Endothelial cell of umbilical vein (primary cell): ENCODE measurements around the gene FURIN. TPM values are rescaled to one million over a fixed set of nuclear protein-coding genes. Genes with fewer than 3 reads are reported as not detected.
"Not testable (repeated sequence)": the region's sequence is repeated elsewhere in the genome, so short reads cannot be mapped to it uniquely, and the experiment has no call there.

Source experiments
- BruUV-seq: library from RNA; stranded (reverse); fragments of 400-500 nt; replicated peaks from 2 replicates; lab custom pipeline; 2021; lab: Mats Ljungman, UMichigan
- CTCF ChIA-PET: fragments of 300-600, 350-600 bp; sonication (Branson Sonifier 250); formaldehyde crosslinking; loops from one replicate; lab custom pipeline; 2021; ENCODE audit warnings: antibody characterized with exemption, inconsistent platforms; lab: Charles Lee
- POLR2A ChIA-PET: fragments of 300-600, 350-600 bp; sonication (Branson Sonifier 250); formaldehyde crosslinking; loops from one replicate; lab custom pipeline; 2021; ENCODE audit warnings: antibody characterized with exemption, inconsistent platforms; lab: Charles Lee
- DNase-seq: peaks from one replicate; pipeline ENCODE4 v3.0.0-alpha.2; 2011; ENCODE audit warnings: low read depth, low spot score
- FAIRE-seq: peaks from 2 replicates; lab custom pipeline; 2011; peaks lifted over from hg19 to GRCh38; lab: Jason Lieb, UNC
- H2AFZ ChIP-seq: 2 replicates; pipeline ENCODE4 v1.6.0; 2012; ENCODE audit warnings: low read depth, low read length, control low read depth, inconsistent platforms
- H3K27ac ChIP-seq: 2 replicates; pipeline ENCODE4 v1.5.1; 2011; ENCODE audit warnings: low read depth, mild to moderate bottlenecking, control low read depth, low read length, moderate library complexity; ENCODE audit not compliant: insufficient read depth
- H3K27me3 ChIP-seq, 2 experiments: 2 replicates each; pipeline versions ENCODE4 v1.6.0 to v1.6.1; 2011; ENCODE audit warnings: low read length in 2 of 2, mixed read lengths in 1 of 2; ENCODE audit not compliant: control insufficient read depth in 2 of 2, insufficient read depth in 2 of 2
- H3K36me3 ChIP-seq, 2 experiments: 2 replicates in 1 of 2; 3 replicates in 1 of 2; pipeline ENCODE4 v1.5.1; 2011; ENCODE audit warnings: low read length in 2 of 2, mild to moderate bottlenecking in 1 of 2, moderate library complexity in 1 of 2; ENCODE audit not compliant: control insufficient read depth in 2 of 2, insufficient read depth in 2 of 2; ENCODE audit errors: extremely low read depth in 1 of 2
- H3K4me1 ChIP-seq: 3 replicates; pipeline ENCODE4 v1.5.1; 2011; ENCODE audit warnings: mild to moderate bottlenecking, low read length; ENCODE audit not compliant: control insufficient read depth, insufficient read depth; ENCODE audit errors: extremely low read depth
- H3K4me2 ChIP-seq: 2 replicates; pipeline ENCODE4 v1.6.1; 2011; ENCODE audit warnings: low read length, control low read depth, mixed read lengths; ENCODE audit not compliant: insufficient read depth
- H3K4me3 ChIP-seq, 3 experiments: fragments of 200-600 bp in 1 of 3; sonication (generic), shearing (Covaris generic) in 1 of 3; replicated peaks in 1 of 3; 2 replicates each; pipeline ENCODE4 v1.5.1; 2011 to 2016; ENCODE audit warnings: control low read depth in 3 of 3, low read length in 3 of 3, mild to moderate bottlenecking in 2 of 3, inconsistent platforms in 1 of 3, low read depth in 1 of 3, moderate library complexity in 1 of 3; ENCODE audit not compliant: insufficient read depth in 1 of 3
- H3K79me2 ChIP-seq: 2 replicates; pipeline ENCODE4 v1.6.0; 2012; ENCODE audit warnings: low read length, inconsistent platforms; ENCODE audit not compliant: control insufficient read depth, insufficient read depth
- H3K9ac ChIP-seq: replicated peaks from 2 replicates; pipeline ENCODE3; 2011; ENCODE audit warnings: low read length, control low read depth; ENCODE audit not compliant: insufficient read depth; ENCODE audit errors: extremely low read depth
- H3K9me1 ChIP-seq: replicated peaks from 3 replicates; pipeline ENCODE4 v1.6.0; 2011; ENCODE audit warnings: mild to moderate bottlenecking, low read length; ENCODE audit not compliant: control insufficient read depth, insufficient read depth; ENCODE audit errors: extremely low read depth
- H3K9me3 ChIP-seq: replicated peaks from 2 replicates; pipeline ENCODE4 v1.5.1; 2012; ENCODE audit warnings: low read length, inconsistent platforms; ENCODE audit not compliant: control insufficient read depth, insufficient read depth
- H4K20me1 ChIP-seq: replicated peaks from 2 replicates; pipeline ENCODE3; 2011; ENCODE audit warnings: mild to moderate bottlenecking, low read length; ENCODE audit not compliant: control insufficient read depth, insufficient read depth; ENCODE audit errors: extremely low read depth
- EZH2 ChIP-seq: IDR thresholded peaks from 2 replicates; pipeline ENCODE4 v1.6.1; 2012; ENCODE audit warnings: borderline replicate concordance, low read depth, mild to moderate bottlenecking, moderate library complexity, low read length, inconsistent platforms; ENCODE audit not compliant: severe bottlenecking
- FOS ChIP-seq: IDR thresholded peaks from 2 replicates; pipeline ENCODE4 v1.6.1; 2011; ENCODE audit warnings: mild to moderate bottlenecking, low read length, moderate library complexity, borderline replicate concordance; ENCODE audit not compliant: insufficient read depth
- GATA2 ChIP-seq: IDR thresholded peaks from 2 replicates; pipeline ENCODE4 v1.7.0; 2011; ENCODE audit warnings: low read depth, mild to moderate bottlenecking, moderate library complexity, mixed read lengths, low read length; ENCODE audit not compliant: insufficient read length, insufficient read depth
- JUN ChIP-seq: IDR thresholded peaks from 2 replicates; pipeline ENCODE4 v1.6.1; 2011; ENCODE audit warnings: borderline replicate concordance, low read depth; ENCODE audit not compliant: insufficient read length, insufficient read depth
- MYC ChIP-seq: IDR thresholded peaks from one replicate; pipeline ENCODE4 v1.6.1; 2011; ENCODE audit warnings: mild to moderate bottlenecking, low read depth, low read length
- POLR2A ChIP-seq: IDR thresholded peaks from 2 replicates; pipeline ENCODE4 v1.6.1; 2012; ENCODE audit warnings: low read depth, mild to moderate bottlenecking, control low read depth, low read length
- POLR2AphosphoS5 ChIP-seq: IDR thresholded peaks from 2 replicates; pipeline ENCODE4 v1.6.1; 2012; ENCODE audit warnings: low read depth, mild to moderate bottlenecking, control low read depth, low read length, moderate library complexity; ENCODE audit not compliant: insufficient read depth
- dilution Hi-C: fragments of 300-500 bp; cut with MboI; formaldehyde crosslinking; loops from one replicate; pipeline ENCODE4 v1.15.0; 2019; ENCODE audit warnings: low sequenced_read_pairs; ENCODE audit not compliant: extremely low pct_ligation_motif_present
- intact Hi-C: fragments of 100-400 bp; cut with micrococcal nuclease; formaldehyde crosslinking; loops from one replicate; pipeline ENCODE4 v1.10.0; 2022
- polyA plus RNA-seq, 4 experiments: library from polyadenylated mRNA; depleted of rRNA in 3 of 4; stranded (reverse) in 3 of 4; unstranded in 1 of 4; fragments of >200 nt; gene quantifications; 2 replicates each; pipeline versions ENCODE4 v1.2.1 to v1.2.3, GENCODE V29; 2011 to 2012; ENCODE audit warnings: missing spikeins in 1 of 4
- total RNA-seq: library from RNA; stranded (reverse); gene quantifications from 2 replicates; pipeline ENCODE4 v1.2.3, GENCODE V29; 2021
- TF ChIP-seq, protein P1 (sequence below), 2 donors: IDR thresholded peaks; 1 replicate in 1 of 2; 2 replicates in 1 of 2; pipeline ENCODE4 v1.5.1; 2011; ENCODE audit warnings: low read length in 2 of 2, mild to moderate bottlenecking in 2 of 2, moderate library complexity in 2 of 2, control low read depth in 1 of 2, inconsistent platforms in 1 of 2, low read depth in 1 of 2; ENCODE audit not compliant: insufficient read depth in 1 of 2; ENCODE audit errors: extremely low read depth in 1 of 2
- TF ChIP-seq, protein P2 (sequence below): IDR thresholded peaks from 2 replicates; pipeline ENCODE4 v1.6.1; 2011; ENCODE audit not compliant: insufficient read depth, insufficient read length

The FURIN gene
- total and polyA plus RNA-seq, 2 donors (not counting 3 experiments of a cell fraction or from before 2014, with no cell fraction given): 77.4 to 131 TPM

DNA sequence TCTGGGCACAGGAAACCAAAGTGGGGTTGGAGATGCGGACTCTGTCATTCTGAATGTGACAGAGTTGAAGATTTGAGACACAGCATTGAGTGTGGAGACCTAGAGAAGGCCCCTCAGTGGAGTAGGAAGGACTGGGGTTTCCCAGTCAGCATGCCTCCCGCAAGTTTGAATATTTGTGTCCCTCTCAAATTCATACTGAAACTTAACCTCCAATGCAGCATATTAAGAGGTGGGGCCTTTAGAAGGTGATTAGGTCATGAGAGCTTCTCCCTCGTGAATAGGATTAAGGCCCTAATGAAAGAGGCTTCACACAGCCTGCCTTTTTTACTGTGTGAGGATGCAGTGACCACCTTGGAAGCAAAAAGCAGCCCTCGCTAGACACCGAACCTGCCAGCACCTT, 56.0 kb downstream of the FURIN start:
- ChIA-PET POLR2A (no interaction called here), CTCF (no interaction called here)
- TF ChIP-seq GATA2: no peak
- TF ChIP-seq POLR2AphosphoS5: no peak
- TF ChIP-seq, protein P1, sequence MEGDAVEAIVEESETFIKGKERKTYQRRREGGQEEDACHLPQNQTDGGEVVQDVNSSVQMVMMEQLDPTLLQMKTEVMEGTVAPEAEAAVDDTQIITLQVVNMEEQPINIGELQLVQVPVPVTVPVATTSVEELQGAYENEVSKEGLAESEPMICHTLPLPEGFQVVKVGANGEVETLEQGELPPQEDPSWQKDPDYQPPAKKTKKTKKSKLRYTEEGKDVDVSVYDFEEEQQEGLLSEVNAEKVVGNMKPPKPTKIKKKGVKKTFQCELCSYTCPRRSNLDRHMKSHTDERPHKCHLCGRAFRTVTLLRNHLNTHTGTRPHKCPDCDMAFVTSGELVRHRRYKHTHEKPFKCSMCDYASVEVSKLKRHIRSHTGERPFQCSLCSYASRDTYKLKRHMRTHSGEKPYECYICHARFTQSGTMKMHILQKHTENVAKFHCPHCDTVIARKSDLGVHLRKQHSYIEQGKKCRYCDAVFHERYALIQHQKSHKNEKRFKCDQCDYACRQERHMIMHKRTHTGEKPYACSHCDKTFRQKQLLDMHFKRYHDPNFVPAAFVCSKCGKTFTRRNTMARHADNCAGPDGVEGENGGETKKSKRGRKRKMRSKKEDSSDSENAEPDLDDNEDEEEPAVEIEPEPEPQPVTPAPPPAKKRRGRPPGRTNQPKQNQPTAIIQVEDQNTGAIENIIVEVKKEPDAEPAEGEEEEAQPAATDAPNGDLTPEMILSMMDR (IDR thresholded peaks at IDR 0.05; ENCODE audit: extremely low read depth in 1 of 2, insufficient read depth in 1 of 2, low read depth in 1 of 2, low read length in 2 of 2): no peak
- TF ChIP-seq, protein P2, sequence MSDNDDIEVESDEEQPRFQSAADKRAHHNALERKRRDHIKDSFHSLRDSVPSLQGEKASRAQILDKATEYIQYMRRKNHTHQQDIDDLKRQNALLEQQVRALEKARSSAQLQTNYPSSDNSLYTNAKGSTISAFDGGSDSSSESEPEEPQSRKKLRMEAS: no peak
- no peak for TF ChIP-seq JUN
- no peak for TF ChIP-seq EZH2
- TF ChIP-seq MYC: no peak
- no peak for TF ChIP-seq FOS
- TF ChIP-seq POLR2A: no peak
- DNase-seq (no peak), FAIRE-seq (no peak)
- H3K4me1 ChIP-seq: no peaks in the 10 kb centered on the region
- no peaks in the 10 kb centered on the region for H4K20me1 ChIP-seq
- no peaks in the 10 kb centered on the region for H3K79me2 ChIP-seq
- H2AFZ ChIP-seq: no peak overlapping the region
- no peaks in the 10 kb centered on the region for H3K27me3 ChIP-seq
- no peaks in the 10 kb centered on the region for H3K9me3 ChIP-seq
- no peak overlapping the region for H3K9ac ChIP-seq
- no peak overlapping the region for H3K4me3 ChIP-seq
- no peaks in the 10 kb centered on the region for H3K9me1 ChIP-seq
- no peak overlapping the region for H3K4me2 ChIP-seq
- no peak overlapping the region for H3K27ac ChIP-seq
- H3K36me3 ChIP-seq: peaks cover 0 to 11% of the 10 kb centered on the region in 2 experiments
- intact Hi-C loops (no loop called here), dilution Hi-C loops (no loop called here)
- no TSS peak for BruUV-seq

DNA sequence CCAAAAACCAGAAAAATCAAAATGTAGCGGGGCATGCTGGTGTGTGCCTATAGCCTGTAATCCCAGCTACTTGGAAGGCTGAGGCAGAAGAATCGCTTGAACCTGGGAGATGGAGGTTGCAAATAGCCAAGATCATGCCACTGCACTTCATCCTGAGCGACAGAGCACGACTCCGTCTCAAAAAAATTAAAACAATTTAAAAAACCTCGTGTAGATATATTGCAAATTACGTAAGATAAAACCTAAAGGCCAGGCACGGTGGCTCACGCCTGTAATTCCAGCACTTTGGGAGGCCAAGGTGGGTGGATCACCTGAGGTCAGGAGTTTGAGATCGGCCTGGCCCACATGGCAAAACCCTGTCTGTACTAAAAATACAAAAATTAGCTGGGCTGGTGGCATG, 58.4 kb downstream of the FURIN start:
- BruUV-seq, H3K4me3 ChIP-seq, H3K9me1 ChIP-seq, FAIRE-seq, H3K36me3 ChIP-seq, intact Hi-C loops, H3K9ac ChIP-seq, H3K27me3 ChIP-seq, H3K79me2 ChIP-seq, H4K20me1 ChIP-seq, POLR2A ChIA-PET, H3K4me2 ChIP-seq, dilution Hi-C loops, DNase-seq, H3K9me3 ChIP-seq, H3K27ac ChIP-seq, H2AFZ ChIP-seq: not testable (repeated sequence)
- peaks cover 12% of the 10 kb centered on the region for H3K4me1 ChIP-seq
- CTCF ChIA-PET: interaction anchor here (1.5 kb wide), 1 partner anchor 8 kb away, joined by 7 read pairs; the partner anchor contains the start of gene UNC45A

DNA sequence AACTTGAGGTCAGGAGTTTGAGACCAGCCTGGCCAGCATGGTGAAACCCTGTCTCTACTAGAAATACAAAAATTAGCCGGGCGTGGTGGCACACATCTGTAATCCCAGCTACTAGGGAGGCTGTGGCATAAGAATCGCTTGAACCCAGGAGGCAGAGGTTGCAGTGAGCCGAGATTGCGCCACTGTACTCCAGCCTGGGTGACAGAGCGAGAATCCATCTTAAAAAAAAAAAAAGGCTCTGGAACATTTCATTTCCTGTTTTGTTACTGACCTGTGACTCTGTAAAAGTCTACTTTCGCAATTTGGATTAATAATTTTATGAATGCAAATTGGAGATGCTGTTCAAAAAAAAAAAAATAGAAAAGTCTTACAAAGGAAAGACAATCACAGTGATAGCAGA, 59.7 kb downstream of the FURIN start:
- CTCF ChIA-PET: not testable (repeated sequence)

More for the DNA sequence above, 59.7 kb downstream of the FURIN start:
- H3K9ac ChIP-seq, H3K36me3 ChIP-seq, FAIRE-seq, H4K20me1 ChIP-seq, DNase-seq, H3K4me2 ChIP-seq, POLR2A ChIA-PET, intact Hi-C loops, dilution Hi-C loops, H2AFZ ChIP-seq, H3K9me3 ChIP-seq, BruUV-seq, H3K27me3 ChIP-seq, H3K27ac ChIP-seq, H3K4me3 ChIP-seq, H3K9me1 ChIP-seq, H3K79me2 ChIP-seq: not testable (repeated sequence)
- peaks cover 15% of the 10 kb centered on the region for H3K4me1 ChIP-seq
